Caco-2 (cell line): ENCODE measurements around the gene FANCC. TPM values are rescaled to one million over a fixed set of nuclear protein-coding genes. Genes with fewer than 3 reads are reported as not detected.

Experiments used
- BruUV-seq: library from RNA; stranded (reverse); fragments of 400-500 nt; replicated peaks from 2 replicates; lab custom pipeline; 2021; lab: Mats Ljungman, UMichigan
- CTCF ChIA-PET: fragments of 300-600 bp; sonication (Branson Sonifier 250); formaldehyde crosslinking; loops from one replicate; lab custom pipeline; 2022; ENCODE audit warnings: antibody characterized with exemption; lab: Charles Lee
- POLR2A ChIA-PET: fragments of 300-600 bp; sonication (Branson Sonifier 250); formaldehyde crosslinking; loops from one replicate; lab custom pipeline; 2022; ENCODE audit warnings: antibody characterized with exemption; lab: Charles Lee
- DNase-seq, 2 experiments: peaks; one replicate each; pipeline versions ENCODE4 v3.0.0 to v3.0.0-alpha.2; 2020 to 2022
- H3K27me3 ChIP-seq: replicated peaks from 2 replicates; pipeline ENCODE4 v1.6.0; 2011; ENCODE audit warnings: low read length; ENCODE audit not compliant: control insufficient read depth, insufficient read depth
- H3K36me3 ChIP-seq: 2 replicates; pipeline ENCODE4 v1.5.1; 2011; ENCODE audit warnings: low read length; ENCODE audit not compliant: control insufficient read depth, insufficient read depth
- H3K4me1 ChIP-seq: fragments of 250-450 bp; sonication (Bioruptor Pico); 2 replicates; pipeline ENCODE4 v1.5.1; 2020; ENCODE audit warnings: mild to moderate bottlenecking
- H3K4me3 ChIP-seq: 2 replicates; pipeline ENCODE4 v1.5.1; 2011; ENCODE audit warnings: low read depth, mild to moderate bottlenecking, control low read depth, low read length
- H3K9me3 ChIP-seq: fragments of 250-450 bp; sonication (Bioruptor Pico); 2 replicates; pipeline ENCODE4 v1.5.1; 2020; ENCODE audit warnings: mild to moderate bottlenecking, moderate library complexity
- H3K27ac Mint-ChIP-seq: one replicate; pipeline ENCODE4 v1.8.0; 2022; ENCODE audit warnings: mixed read lengths; ENCODE audit not compliant: unreplicated experiment
- H3K27me3 Mint-ChIP-seq: one replicate; pipeline ENCODE4 v1.8.0; 2022; ENCODE audit warnings: mixed read lengths; ENCODE audit not compliant: insufficient read depth, unreplicated experiment
- H3K36me3 Mint-ChIP-seq: one replicate; pipeline ENCODE4 v1.8.0; 2022; ENCODE audit warnings: mild to moderate bottlenecking, mixed read lengths; ENCODE audit not compliant: insufficient read depth, unreplicated experiment
- H3K4me1 Mint-ChIP-seq: one replicate; pipeline ENCODE4 v1.8.0; 2022; ENCODE audit warnings: low read depth, mixed read lengths; ENCODE audit not compliant: unreplicated experiment
- H3K4me3 Mint-ChIP-seq: one replicate; pipeline ENCODE4 v1.8.0; 2022; ENCODE audit warnings: mild to moderate bottlenecking, moderate library complexity, mixed read lengths; ENCODE audit not compliant: unreplicated experiment
- H3K9me3 Mint-ChIP-seq: one replicate; pipeline ENCODE4 v1.8.0; 2022; ENCODE audit warnings: mixed read lengths; ENCODE audit not compliant: unreplicated experiment
- CTCF ChIP-seq, 2 experiments: fragments of 200-600 bp in 1 of 2; IDR thresholded peaks; 1 replicate in 1 of 2; 2 replicates in 1 of 2; pipeline versions ENCODE4 v1.5.1 to v1.8.0; 2011 to 2022; ENCODE audit warnings: antibody characterized with exemption in 1 of 2, control low read depth in 1 of 2, inconsistent platforms in 1 of 2, low read depth in 1 of 2, low read length in 1 of 2, mild to moderate bottlenecking in 1 of 2, moderate library complexity in 1 of 2; ENCODE audit not compliant: insufficient read depth in 1 of 2, severe bottlenecking in 1 of 2, unreplicated experiment in 1 of 2
- intact Hi-C: fragments of 100-400 bp; cut with micrococcal nuclease; formaldehyde crosslinking; loops from one replicate; pipeline ENCODE4 v1.10.0; 2022; ENCODE audit not compliant: unreplicated experiment
- total RNA-seq: library from RNA; stranded (reverse); gene quantifications from 2 replicates; pipeline ENCODE4 v1.2.3, GENCODE V29; 2022

The FANCC gene
- total RNA-seq, 1 experiment from 2014 or later: 29.2 TPM

DNA sequence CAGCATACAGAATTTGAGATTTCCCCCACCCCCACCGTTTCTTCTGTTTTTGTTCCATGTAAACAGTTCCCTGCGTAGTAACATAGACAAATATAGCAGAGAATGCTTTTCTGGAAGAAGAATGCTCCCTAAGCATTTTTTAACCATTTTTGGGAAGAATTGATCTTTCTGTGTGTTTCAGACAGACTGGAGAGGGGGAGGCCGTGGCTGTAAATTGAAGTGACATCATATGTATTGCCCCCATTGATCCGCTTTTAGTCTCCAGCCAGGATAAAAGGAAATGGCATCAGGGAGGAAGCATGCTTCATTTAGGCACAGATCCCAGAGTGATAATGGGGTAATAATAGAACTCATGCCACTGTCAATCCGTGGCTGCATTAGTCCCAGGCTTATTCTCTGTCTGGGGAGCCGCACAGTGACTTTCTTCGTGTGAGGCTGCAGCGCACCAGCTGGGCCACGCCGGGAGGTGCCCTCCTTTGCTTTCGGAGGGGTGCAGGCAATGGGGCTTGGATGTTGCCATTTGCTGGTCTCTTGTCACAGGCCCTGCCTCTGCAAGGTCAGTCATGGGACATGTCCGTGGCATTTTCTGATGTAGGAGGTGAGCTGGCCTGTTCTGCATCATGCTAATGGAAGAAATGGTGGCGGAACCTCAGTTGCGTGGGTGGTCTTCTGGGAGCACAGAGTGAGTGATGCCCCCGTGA lies 261.5 kb downstream of the FANCC start:
- intact Hi-C loops: loop anchor here (2.0 to 5.0 kb wide), 2 partner anchors 23 to 389 kb away; no protein-coding TSS in a partner anchor
- DNase-seq: no peak
- Mint-ChIP-seq H3K27me3 (no peaks in the 10 kb centered on the region), H3K4me3 (no peak overlapping the region), H3K27ac (peak overlapping the region; percentile 90), H3K4me1 (peaks cover 44% of the 10 kb centered on the region), H3K36me3 (peaks cover 46% of the 10 kb centered on the region), H3K9me3 (no peaks in the 10 kb centered on the region)
- CTCF ChIA-PET: no interaction called here
- Histone ChIP-seq H3K9me3 (no peaks in the 10 kb centered on the region), H3K4me3 (no peak overlapping the region), H3K27me3 (no peaks in the 10 kb centered on the region), H3K36me3 (peaks cover 1% of the 10 kb centered on the region; the same call in 1 of the 2 replicates), H3K4me1 (peaks cover 28% of the 10 kb centered on the region)
- no peak for TF ChIP-seq CTCF (IDR thresholded peaks at IDR 0.05; ENCODE audit: insufficient read depth in 1 of 2, low read depth in 1 of 2, low read length in 1 of 2, severe bottlenecking in 1 of 2, unreplicated experiment in 1 of 2)
- POLR2A ChIA-PET: interaction anchor here (1.4 kb wide), 1 partner anchor 24 kb away, joined by 7 read pairs; no protein-coding TSS in a partner anchor
- no TSS peak for BruUV-seq

- TF ChIP-seq CTCF (IDR thresholded peaks at IDR 0.05; ENCODE audit: insufficient read depth in 1 of 2, low read depth in 1 of 2, low read length in 1 of 2, severe bottlenecking in 1 of 2, unreplicated experiment in 1 of 2): no peak
- Mint-ChIP-seq H3K9me3 (no peaks in the 10 kb centered on the region), H3K27me3 (no peaks in the 10 kb centered on the region), H3K27ac (peak overlapping the region; percentile 90), H3K4me1 (peaks cover 49% of the 10 kb centered on the region), H3K36me3 (peaks cover 47% of the 10 kb centered on the region), H3K4me3 (no peak overlapping the region)
- Histone ChIP-seq H3K4me3 (no peak overlapping the region), H3K4me1 (peaks cover 31% of the 10 kb centered on the region), H3K36me3 (peaks cover 1% of the 10 kb centered on the region; the same call in 1 of the 2 replicates), H3K27me3 (no peaks in the 10 kb centered on the region), H3K9me3 (no peaks in the 10 kb centered on the region)
- no TSS peak for BruUV-seq
- ChIA-PET POLR2A (no interaction called here), CTCF (no interaction called here)
- DNase-seq: no peak
- intact Hi-C loops: loop anchor here (5.0 kb wide), 1 partner anchor 388 kb away; no protein-coding TSS in a partner anchor
These were observed 262.1 kb downstream of the FANCC start for GRCh38 chr9:95055334-95055850.

DNA sequence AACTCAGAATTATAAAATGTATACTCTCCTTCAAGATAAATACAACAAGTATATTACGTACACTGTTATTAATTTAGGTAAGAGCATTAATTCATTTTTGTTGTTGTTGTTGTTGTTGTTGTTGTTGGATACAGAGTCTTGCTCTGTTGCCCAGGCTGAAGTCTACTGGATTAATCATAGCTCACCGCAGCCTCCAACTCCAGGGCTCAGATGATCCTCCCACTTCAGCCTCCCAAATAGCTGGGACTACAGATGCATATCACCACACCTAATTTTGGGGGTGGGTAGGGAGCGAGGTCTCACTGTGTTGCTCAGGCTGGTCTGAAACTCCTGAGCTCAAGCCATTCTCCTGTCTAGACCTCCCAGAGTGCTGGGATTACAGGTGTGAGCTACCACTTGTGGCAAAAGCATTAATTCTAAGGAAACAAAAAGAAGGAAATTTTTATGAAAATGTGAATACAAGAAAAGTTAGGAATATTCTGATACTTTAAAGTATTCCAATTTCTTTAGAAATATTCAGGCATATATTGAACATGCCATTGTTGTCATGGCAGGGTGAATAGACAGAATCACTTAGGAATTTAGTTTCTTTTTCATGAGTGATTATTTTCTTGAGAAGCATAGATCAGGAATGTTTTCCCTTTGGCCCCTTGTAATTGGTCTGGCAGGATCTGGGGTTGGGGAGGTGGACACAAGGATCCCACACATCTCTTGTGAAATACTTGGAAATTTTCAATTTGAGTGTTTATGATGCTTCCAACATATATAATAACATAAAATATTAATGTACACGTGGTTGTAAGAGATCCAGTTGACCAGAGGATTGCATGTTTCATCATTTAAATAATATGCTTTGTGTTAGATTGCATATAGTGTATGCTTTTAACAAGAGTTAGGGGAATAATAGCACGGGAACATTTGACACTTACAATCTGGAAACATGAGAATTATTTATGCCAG lies 263.6 kb downstream of the FANCC start:
- Histone ChIP-seq H3K4me3 (no peak overlapping the region), H3K36me3 (peaks cover 1% of the 10 kb centered on the region; the same call in 1 of the 2 replicates), H3K4me1 (peaks cover 43% of the 10 kb centered on the region), H3K9me3 (no peaks in the 10 kb centered on the region), H3K27me3 (no peaks in the 10 kb centered on the region)
- TF ChIP-seq CTCF (IDR thresholded peaks at IDR 0.05; ENCODE audit: insufficient read depth in 1 of 2, low read depth in 1 of 2, low read length in 1 of 2, severe bottlenecking in 1 of 2, unreplicated experiment in 1 of 2): no peak
- Mint-ChIP-seq H3K36me3 (peaks cover 45% of the 10 kb centered on the region), H3K27ac (no peak overlapping the region), H3K4me1 (peaks cover 36% of the 10 kb centered on the region), H3K9me3 (no peaks in the 10 kb centered on the region), H3K4me3 (no peak overlapping the region), H3K27me3 (no peaks in the 10 kb centered on the region)
- CTCF ChIA-PET: no interaction called here
- POLR2A ChIA-PET: no interaction called here
- intact Hi-C loops: no loop called here
- no peak for DNase-seq
- no TSS peak for BruUV-seq
